HEK293 (cell line): ENCODE results near the gene EFCAB5.
"Not testable (repeated sequence)": the region's sequence is repeated elsewhere in the genome, so short reads cannot be mapped to it uniquely, and the experiment has no call there.

ENCODE experiments used
- CTCF ChIA-PET: fragments of 350-600 bp; formaldehyde crosslinking; extraction: SDS; loops from one replicate; lab custom pipeline; 2021; ENCODE audit warnings: antibody characterized with exemption; lab: Yijun Ruan, JAX
- POLR2A ChIA-PET: fragments of 300-600 bp; formaldehyde crosslinking; extraction: SDS; loops from one replicate; lab custom pipeline; 2020; ENCODE audit warnings: antibody characterized with exemption, inconsistent platforms; lab: Yijun Ruan, JAX
- H3K27ac ChIP-seq: fragments of 200-500 bp; sonication (Bioruptor generic); 2 replicates; pipeline ENCODE4 v1.5.1; 2014; ENCODE audit warnings: low read depth, low read length, control low read depth, inconsistent platforms; ENCODE audit errors: extremely low read depth
- H3K36me3 ChIP-seq, 2 experiments: fragments of 200-500 bp in 1 of 2; sonication (Bioruptor generic) in 1 of 2; 1 replicate in 1 of 2; 2 replicates in 1 of 2; pipeline ENCODE4 v1.5.1; 2014 to 2017; ENCODE audit warnings: inconsistent platforms in 2 of 2, low read length in 2 of 2; ENCODE audit not compliant: control insufficient read depth in 2 of 2, insufficient read depth in 1 of 2
- H3K4me1 ChIP-seq: fragments of 200-500 bp; sonication (Bioruptor generic); 2 replicates; pipeline ENCODE4 v1.5.1; 2014; ENCODE audit warnings: mild to moderate bottlenecking, low read length, inconsistent platforms; ENCODE audit not compliant: control insufficient read depth, insufficient read depth
- H3K4me3 ChIP-seq: 2 replicates; pipeline ENCODE4 v1.5.1; 2011; ENCODE audit warnings: low read depth, mild to moderate bottlenecking, control low read depth, low read length, moderate library complexity
- H3K9me3 ChIP-seq: fragments of 200-500 bp; sonication (Bioruptor generic); 2 replicates; pipeline ENCODE4 v1.5.1; 2014; ENCODE audit warnings: low read depth, low read length, inconsistent platforms; ENCODE audit not compliant: control insufficient read depth, insufficient read depth
- HOXC10 ChIP-seq: sonication (generic); formaldehyde crosslinking; IDR thresholded peaks from 2 replicates; pipeline ENCODE4 v1.8.1; 2023; ENCODE audit warnings: mild to moderate bottlenecking, missing genetic modification reagents
- MEIS1 ChIP-seq: sonication (generic); formaldehyde crosslinking; IDR thresholded peaks from 2 replicates; pipeline ENCODE4 v1.8.1; 2022; ENCODE audit warnings: missing genetic modification reagents, mild to moderate bottlenecking, borderline replicate concordance
- PRDM1 ChIP-seq: fragments of 450-650 bp; formaldehyde crosslinking; IDR thresholded peaks from 2 replicates; pipeline ENCODE4; 2016; ENCODE audit warnings: missing biosample characterization, missing genetic modification characterization
- SETDB1 ChIP-seq: IDR thresholded peaks from one replicate; pipeline ENCODE4 v1.6.1; 2017; ENCODE audit warnings: mild to moderate bottlenecking, low read length, moderate library complexity, mixed read lengths; ENCODE audit not compliant: insufficient read length
- ZBTB17 ChIP-seq: fragments of 450-650 bp; formaldehyde crosslinking; IDR thresholded peaks from 2 replicates; pipeline ENCODE4 v1.5.1; 2016; ENCODE audit warnings: missing biosample characterization, missing genetic modification characterization
- ZFP41 ChIP-seq: fragments of 450-650 bp; formaldehyde crosslinking; IDR thresholded peaks from 2 replicates; pipeline ENCODE4 v1.5.1; 2016; ENCODE audit warnings: missing biosample characterization, missing genetic modification characterization, borderline replicate concordance
- ZIC2 ChIP-seq: fragments of 450-650 bp; formaldehyde crosslinking; IDR thresholded peaks from 2 replicates; pipeline ENCODE4 v1.5.1; 2016; ENCODE audit warnings: missing biosample characterization, missing genetic modification characterization
- ZNF114 ChIP-seq: fragments of 450-650 bp; formaldehyde crosslinking; IDR thresholded peaks from 2 replicates; pipeline ENCODE4 v1.5.0; 2017; ENCODE audit warnings: missing biosample characterization, missing genetic modification characterization
- ZNF157 ChIP-seq: fragments of 450-650 bp; formaldehyde crosslinking; IDR thresholded peaks from 2 replicates; pipeline ENCODE4 v1.5.1; 2016; ENCODE audit warnings: missing biosample characterization, missing genetic modification characterization
- ZNF202 ChIP-seq: fragments of 450-650 bp; formaldehyde crosslinking; IDR thresholded peaks from 2 replicates; pipeline ENCODE4 v1.5.1; 2016; ENCODE audit warnings: missing biosample characterization, missing genetic modification characterization, borderline replicate concordance
- ZNF354C ChIP-seq: fragments of 450-650 bp; formaldehyde crosslinking; IDR thresholded peaks from 2 replicates; pipeline ENCODE4 v1.5.1; 2016; ENCODE audit warnings: missing biosample characterization, missing genetic modification characterization, low read depth, borderline replicate concordance
- ZNF366 ChIP-seq: fragments of 450-650 bp; formaldehyde crosslinking; conservative IDR thresholded peaks from 2 replicates; pipeline ENCODE4 v1.5.1; 2016; ENCODE audit warnings: missing biosample characterization, missing genetic modification characterization
- ZNF394 ChIP-seq: fragments of 450-650 bp; formaldehyde crosslinking; IDR thresholded peaks from 2 replicates; pipeline ENCODE4 v1.5.1; 2016; ENCODE audit warnings: missing biosample characterization, missing genetic modification characterization, mild to moderate bottlenecking, moderate library complexity, borderline replicate concordance
- ZNF571 ChIP-seq: fragments of 450-650 bp; formaldehyde crosslinking; IDR thresholded peaks from 2 replicates; pipeline ENCODE4 v1.5.0; 2017; ENCODE audit warnings: missing biosample characterization, missing genetic modification characterization
- ZNF701 ChIP-seq: fragments of 450-650 bp; formaldehyde crosslinking; IDR thresholded peaks from 2 replicates; pipeline ENCODE4 v1.5.1; 2016; ENCODE audit warnings: missing biosample characterization, missing genetic modification characterization
- ZNF747 ChIP-seq: fragments of 450-650 bp; formaldehyde crosslinking; IDR thresholded peaks from 2 replicates; pipeline ENCODE4 v1.5.1; 2016; ENCODE audit warnings: missing biosample characterization, missing genetic modification characterization
- ZNF792 ChIP-seq: fragments of 450-650 bp; formaldehyde crosslinking; IDR thresholded peaks from 2 replicates; pipeline ENCODE4 v1.5.1; 2016; ENCODE audit warnings: missing biosample characterization, missing genetic modification characterization
- TF ChIP-seq, protein P1 (sequence below): fragments of 450-650 bp; IDR thresholded peaks from 2 replicates; pipeline ENCODE4 v1.5.1; 2018; ENCODE audit warnings: missing biosample characterization, missing genetic modification characterization
- TF ChIP-seq, protein P2 (sequence below): fragments of 450-650 bp; formaldehyde crosslinking; IDR thresholded peaks from 2 replicates; pipeline ENCODE4 v1.5.1; 2017; ENCODE audit warnings: missing biosample characterization, mild to moderate bottlenecking, missing genetic modification characterization, moderate library complexity
- TF ChIP-seq, protein P3 (sequence below): fragments of 450-650 bp; formaldehyde crosslinking; IDR thresholded peaks from 2 replicates; pipeline ENCODE4 v1.5.1; 2017; ENCODE audit warnings: missing biosample characterization, missing genetic modification characterization
- TF ChIP-seq, protein P4 (sequence below): fragments of 450-650 bp; formaldehyde crosslinking; conservative IDR thresholded peaks from 2 replicates; pipeline ENCODE4 v1.5.1; 2016; ENCODE audit warnings: low read depth, missing biosample characterization, missing genetic modification characterization

EFCAB5 gene

DNA sequence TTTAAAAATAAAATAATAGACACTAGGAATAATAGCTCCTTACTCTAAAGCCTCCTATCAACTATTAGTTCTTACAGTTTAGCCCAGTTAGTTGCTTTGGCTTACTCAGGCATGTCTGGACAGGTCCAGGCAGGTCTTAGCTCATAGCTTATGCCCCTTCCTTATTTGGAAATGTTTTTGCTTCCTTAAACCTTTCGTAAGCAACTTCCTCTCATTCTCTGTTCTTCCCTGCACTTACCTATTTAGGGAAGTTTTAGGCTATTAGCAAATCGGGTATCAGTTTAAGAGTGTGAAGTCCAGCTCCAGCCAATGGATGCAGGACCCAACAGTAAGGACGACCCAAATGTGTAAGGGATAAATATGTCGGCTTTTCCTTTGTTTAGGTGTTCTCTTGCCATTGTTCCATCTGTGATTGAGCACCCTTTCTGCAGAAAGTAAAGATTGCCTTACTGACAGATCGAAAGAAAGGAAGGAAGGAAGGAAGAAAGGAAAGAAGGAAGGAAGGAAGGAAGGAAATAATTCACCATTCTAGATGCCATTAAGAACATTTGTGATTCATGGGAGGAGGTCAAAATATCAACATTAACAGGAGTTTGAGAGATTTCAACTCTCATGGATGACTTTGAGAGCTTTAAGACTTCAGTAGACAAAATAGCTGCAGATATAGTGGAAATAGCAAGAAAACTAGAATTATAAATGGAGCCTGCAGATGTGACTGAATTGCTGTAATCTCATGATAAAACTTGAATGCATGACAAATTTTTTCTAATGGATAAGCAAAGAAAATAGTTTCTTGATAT is 99.5 kb downstream of the EFCAB5 start:
- not testable (repeated sequence) for H3K27ac ChIP-seq, H3K4me3 ChIP-seq

DNA sequence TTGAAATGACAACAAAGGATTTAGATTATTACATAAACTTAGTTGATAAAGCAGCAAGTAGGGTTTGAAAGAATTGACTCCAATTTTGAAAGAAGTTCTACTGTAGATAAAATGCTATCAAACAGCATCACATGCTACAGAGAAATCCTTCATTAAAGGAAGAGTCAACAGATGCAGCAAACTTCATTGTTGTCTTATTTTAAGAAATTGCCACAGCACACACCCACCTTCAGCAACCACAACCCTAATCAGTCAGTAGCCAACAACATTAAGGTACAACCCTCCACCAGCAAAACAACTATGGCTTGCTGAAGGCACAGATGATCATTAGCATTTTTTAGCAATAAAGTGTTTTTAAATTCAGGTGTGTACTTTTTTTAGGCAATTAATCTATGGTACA is 100.1 kb downstream of the EFCAB5 start:
- H3K27ac ChIP-seq: no peak overlapping the region
- no peaks in the 10 kb centered on the region for H3K4me1 ChIP-seq
- TF ChIP-seq, protein P1, sequence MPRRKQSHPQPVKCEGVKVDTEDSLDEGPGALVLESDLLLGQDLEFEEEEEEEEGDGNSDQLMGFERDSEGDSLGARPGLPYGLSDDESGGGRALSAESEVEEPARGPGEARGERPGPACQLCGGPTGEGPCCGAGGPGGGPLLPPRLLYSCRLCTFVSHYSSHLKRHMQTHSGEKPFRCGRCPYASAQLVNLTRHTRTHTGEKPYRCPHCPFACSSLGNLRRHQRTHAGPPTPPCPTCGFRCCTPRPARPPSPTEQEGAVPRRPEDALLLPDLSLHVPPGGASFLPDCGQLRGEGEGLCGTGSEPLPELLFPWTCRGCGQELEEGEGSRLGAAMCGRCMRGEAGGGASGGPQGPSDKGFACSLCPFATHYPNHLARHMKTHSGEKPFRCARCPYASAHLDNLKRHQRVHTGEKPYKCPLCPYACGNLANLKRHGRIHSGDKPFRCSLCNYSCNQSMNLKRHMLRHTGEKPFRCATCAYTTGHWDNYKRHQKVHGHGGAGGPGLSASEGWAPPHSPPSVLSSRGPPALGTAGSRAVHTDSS (tag by site-specific recombination): no peak
- TF ChIP-seq ZNF394: no peak
- no peak for TF ChIP-seq HOXC10
- TF ChIP-seq ZFP41 (tag by site-specific recombination): no peak
- no peak for TF ChIP-seq ZNF114 (tag by site-specific recombination)
- no peak for TF ChIP-seq ZNF157
- no peak for TF ChIP-seq ZNF571
- no peak for TF ChIP-seq ZIC2 (tag by site-specific recombination)
- TF ChIP-seq PRDM1 (tag by site-specific recombination): no peak
- TF ChIP-seq, protein P2, sequence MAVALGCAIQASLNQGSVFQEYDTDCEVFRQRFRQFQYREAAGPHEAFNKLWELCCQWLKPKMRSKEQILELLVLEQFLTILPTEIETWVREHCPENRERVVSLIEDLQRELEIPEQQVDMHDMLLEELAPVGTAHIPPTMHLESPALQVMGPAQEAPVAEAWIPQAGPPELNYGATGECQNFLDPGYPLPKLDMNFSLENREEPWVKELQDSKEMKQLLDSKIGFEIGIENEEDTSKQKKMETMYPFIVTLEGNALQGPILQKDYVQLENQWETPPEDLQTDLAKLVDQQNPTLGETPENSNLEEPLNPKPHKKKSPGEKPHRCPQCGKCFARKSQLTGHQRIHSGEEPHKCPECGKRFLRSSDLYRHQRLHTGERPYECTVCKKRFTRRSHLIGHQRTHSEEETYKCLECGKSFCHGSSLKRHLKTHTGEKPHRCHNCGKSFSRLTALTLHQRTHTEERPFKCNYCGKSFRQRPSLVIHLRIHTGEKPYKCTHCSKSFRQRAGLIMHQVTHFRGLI (tag by site-specific recombination): no peak
- no peak for TF ChIP-seq ZNF792 (tag by site-specific recombination)
- TF ChIP-seq, protein P3, sequence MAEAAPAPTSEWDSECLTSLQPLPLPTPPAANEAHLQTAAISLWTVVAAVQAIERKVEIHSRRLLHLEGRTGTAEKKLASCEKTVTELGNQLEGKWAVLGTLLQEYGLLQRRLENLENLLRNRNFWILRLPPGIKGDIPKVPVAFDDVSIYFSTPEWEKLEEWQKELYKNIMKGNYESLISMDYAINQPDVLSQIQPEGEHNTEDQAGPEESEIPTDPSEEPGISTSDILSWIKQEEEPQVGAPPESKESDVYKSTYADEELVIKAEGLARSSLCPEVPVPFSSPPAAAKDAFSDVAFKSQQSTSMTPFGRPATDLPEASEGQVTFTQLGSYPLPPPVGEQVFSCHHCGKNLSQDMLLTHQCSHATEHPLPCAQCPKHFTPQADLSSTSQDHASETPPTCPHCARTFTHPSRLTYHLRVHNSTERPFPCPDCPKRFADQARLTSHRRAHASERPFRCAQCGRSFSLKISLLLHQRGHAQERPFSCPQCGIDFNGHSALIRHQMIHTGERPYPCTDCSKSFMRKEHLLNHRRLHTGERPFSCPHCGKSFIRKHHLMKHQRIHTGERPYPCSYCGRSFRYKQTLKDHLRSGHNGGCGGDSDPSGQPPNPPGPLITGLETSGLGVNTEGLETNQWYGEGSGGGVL (tag by site-specific recombination): no peak
- no peak for TF ChIP-seq ZNF747 (tag by site-specific recombination)
- TF ChIP-seq MEIS1 (CRISPR knock-in tag): no peak
- TF ChIP-seq ZNF701 (tag by site-specific recombination): no peak
- no peak for TF ChIP-seq ZNF202 (tag by site-specific recombination)
- no peak for TF ChIP-seq ZNF354C (tag by site-specific recombination)
- no peaks in the 10 kb centered on the region for H3K9me3 ChIP-seq
- H3K36me3 ChIP-seq: no peaks in the 10 kb centered on the region
- CTCF ChIA-PET: interaction anchor here (0.6 to 1.2 kb wide), 3 partner anchors 14 to 63 kb away, joined by 3 to 7 read pairs (median 3); no protein-coding TSS in a partner anchor
- POLR2A ChIA-PET: no interaction called here
- H3K4me3 ChIP-seq: no peak overlapping the region

More for the DNA sequence above, 99.5 kb downstream of the EFCAB5 start:
- peak; percentile 88 for TF ChIP-seq ZNF366 (tag by site-specific recombination)
- TF ChIP-seq, protein P4, sequence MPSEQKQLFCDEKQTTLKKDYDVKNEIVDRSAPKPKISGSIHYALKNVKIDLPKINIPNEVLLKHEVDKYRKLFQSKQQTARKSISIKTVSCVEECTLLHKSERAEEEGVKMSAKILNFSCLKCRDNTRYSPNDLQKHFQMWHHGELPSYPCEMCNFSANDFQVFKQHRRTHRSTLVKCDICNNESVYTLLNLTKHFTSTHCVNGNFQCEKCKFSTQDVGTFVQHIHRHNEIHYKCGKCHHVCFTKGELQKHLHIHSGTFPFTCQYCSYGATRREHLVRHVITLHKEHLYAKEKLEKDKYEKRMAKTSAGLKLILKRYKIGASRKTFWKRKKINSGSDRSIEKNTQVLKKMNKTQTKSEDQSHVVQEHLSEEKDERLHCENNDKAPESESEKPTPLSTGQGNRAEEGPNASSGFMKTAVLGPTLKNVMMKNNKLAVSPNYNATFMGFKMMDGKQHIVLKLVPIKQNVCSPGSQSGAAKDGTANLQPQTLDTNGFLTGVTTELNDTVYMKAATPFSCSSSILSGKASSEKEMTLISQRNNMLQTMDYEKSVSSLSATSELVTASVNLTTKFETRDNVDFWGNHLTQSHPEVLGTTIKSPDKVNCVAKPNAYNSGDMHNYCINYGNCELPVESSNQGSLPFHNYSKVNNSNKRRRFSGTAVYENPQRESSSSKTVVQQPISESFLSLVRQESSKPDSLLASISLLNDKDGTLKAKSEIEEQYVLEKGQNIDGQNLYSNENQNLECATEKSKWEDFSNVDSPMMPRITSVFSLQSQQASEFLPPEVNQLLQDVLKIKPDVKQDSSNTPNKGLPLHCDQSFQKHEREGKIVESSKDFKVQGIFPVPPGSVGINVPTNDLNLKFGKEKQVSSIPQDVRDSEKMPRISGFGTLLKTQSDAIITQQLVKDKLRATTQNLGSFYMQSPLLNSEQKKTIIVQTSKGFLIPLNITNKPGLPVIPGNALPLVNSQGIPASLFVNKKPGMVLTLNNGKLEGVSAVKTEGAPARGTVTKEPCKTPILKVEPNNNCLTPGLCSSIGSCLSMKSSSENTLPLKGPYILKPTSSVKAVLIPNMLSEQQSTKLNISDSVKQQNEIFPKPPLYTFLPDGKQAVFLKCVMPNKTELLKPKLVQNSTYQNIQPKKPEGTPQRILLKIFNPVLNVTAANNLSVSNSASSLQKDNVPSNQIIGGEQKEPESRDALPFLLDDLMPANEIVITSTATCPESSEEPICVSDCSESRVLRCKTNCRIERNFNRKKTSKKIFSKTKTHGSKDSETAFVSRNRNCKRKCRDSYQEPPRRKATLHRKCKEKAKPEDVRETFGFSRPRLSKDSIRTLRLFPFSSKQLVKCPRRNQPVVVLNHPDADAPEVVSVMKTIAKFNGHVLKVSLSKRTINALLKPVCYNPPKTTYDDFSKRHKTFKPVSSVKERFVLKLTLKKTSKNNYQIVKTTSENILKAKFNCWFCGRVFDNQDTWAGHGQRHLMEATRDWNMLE (tag by site-specific recombination): 0 out of 2 replicates have a peak, but pooled peaks have one; percentile 29
- peak; percentile 96 for TF ChIP-seq SETDB1
- 0 out of 2 replicates have a peak, but pooled peaks have one; percentile 22 for TF ChIP-seq ZBTB17 (tag by site-specific recombination)
- CTCF ChIA-PET: interaction anchor here (0.6 to 1.4 kb wide), 5 partner anchors 14 to 449 kb away, joined by 3 to 7 read pairs (median 4); no protein-coding TSS in a partner anchor
- H3K4me1 ChIP-seq, POLR2A ChIA-PET, H3K36me3 ChIP-seq, H3K9me3 ChIP-seq: not testable (repeated sequence)
